Measurements from ENCODE around the gene SPOCK3.
"Not testable (repeated sequence)": the region's sequence is repeated elsewhere in the genome, so short reads cannot be mapped to it uniquely, and the experiment has no call there.

The SPOCK3 gene

GRCh38 chr4:167031534-167032156 lies 202.6 kb downstream of the SPOCK3 start:
- DNase-seq: no peak

- DNase-seq: no peak
Observed at GRCh38 chr4:167028976-167029375, 205.3 kb downstream of the SPOCK3 start.

GRCh38 chr4:167025670-167026069 lies 208.6 kb downstream of the SPOCK3 start:
- DNase-seq: no peak

- DNase-seq: no peak
Observed at GRCh38 chr4:167023364-167023925, 210.8 kb downstream of the SPOCK3 start.

- peak; percentile 23 to 31 for DNase-seq
Observed at GRCh38 chr4:167021545-167022155, 212.6 kb downstream of the SPOCK3 start.

GRCh38 chr4:167020410-167020809 lies 213.9 kb downstream of the SPOCK3 start:
- no peak for DNase-seq

GRCh38 chr4:167014944-167015343 lies 219.3 kb downstream of the SPOCK3 start:
- no peak for DNase-seq

GRCh38 chr4:167003326-167003725 lies 231.0 kb downstream of the SPOCK3 start:
- DNase-seq: no peak

GRCh38 chr4:167000141-167000852 lies 234.0 kb downstream of the SPOCK3 start:
- no peak for DNase-seq

- DNase-seq: no peak
Observed at GRCh38 chr4:166996216-166996615, 238.1 kb downstream of the SPOCK3 start.

GRCh38 chr4:166994686-166995085 lies 239.6 kb downstream of the SPOCK3 start:
- DNase-seq: no peak

- DNase-seq: no peak
Observed at GRCh38 chr4:166991006-166991561, 243.2 kb downstream of the SPOCK3 start.

- no peak for DNase-seq
Observed at GRCh38 chr4:166989886-166990285, 244.4 kb downstream of the SPOCK3 start.

GRCh38 chr4:166987026-166987425 lies 247.3 kb downstream of the SPOCK3 start:
- DNase-seq: no peak

GRCh38 chr4:166981847-166982246 lies 252.4 kb downstream of the SPOCK3 start:
- DNase-seq: no peak

GRCh38 chr4:166980419-166980818 lies 253.9 kb downstream of the SPOCK3 start:
- DNase-seq: no peak

GRCh38 chr4:166977596-166977995 lies 256.7 kb downstream of the SPOCK3 start:
- DNase-seq: no peak

GRCh38 chr4:166972071-166972470 lies 262.2 kb downstream of the SPOCK3 start:
- DNase-seq: no peak

GRCh38 chr4:166968219-166968618 lies 266.1 kb downstream of the SPOCK3 start:
- not testable (repeated sequence) for DNase-seq

- no peak for DNase-seq
Observed at GRCh38 chr4:166965562-166965961, 268.7 kb downstream of the SPOCK3 start.

GRCh38 chr4:166957451-166957850 lies 276.8 kb downstream of the SPOCK3 start:
- no peak for DNase-seq

GRCh38 chr4:166956484-166956883 lies 277.8 kb downstream of the SPOCK3 start:
- DNase-seq: no peak

GRCh38 chr4:166941629-166942028 lies 292.7 kb downstream of the SPOCK3 start:
- DNase-seq: no peak

GRCh38 chr4:166930464-166930863 lies 303.8 kb downstream of the SPOCK3 start:
- DNase-seq: no peak

Measured in CD4-positive, alpha-beta T cell treated with Interleukin-4 for 1 hour (primary cell).